CD14-positive monocyte (primary cell): ENCODE results near the gene DRC7. TPM values are rescaled to one million over a fixed set of nuclear protein-coding genes. Genes with fewer than 3 reads are reported as not detected.
"Not testable (repeated sequence)": the region's sequence is repeated elsewhere in the genome, so short reads cannot be mapped to it uniquely, and the experiment has no call there.

Source experiments
- DNase-seq, 3 donors: peaks; one replicate each; pipeline ENCODE4 v3.0.0-alpha.2; 2011 to 2022
- H2AFZ ChIP-seq: 2 replicates; pipeline ENCODE4 v1.6.0; 2012; ENCODE audit warnings: mild to moderate bottlenecking, low read depth, low read length, inconsistent platforms; ENCODE audit not compliant: insufficient read depth, poor library complexity, severe bottlenecking
- H3K27ac ChIP-seq, 2 donors: 1 replicate in 1 of 2; 2 replicates in 1 of 2; pipeline ENCODE4 v1.5.1; 2012 to 2013; ENCODE audit warnings: low read length in 2 of 2, control low read depth in 1 of 2, inconsistent platforms in 1 of 2, low read depth in 1 of 2, mild to moderate bottlenecking in 1 of 2
- H3K27me3 ChIP-seq, 2 donors: one replicate each; pipeline versions ENCODE4 v1.6.0 to v1.6.1; 2011 to 2013; ENCODE audit warnings: low read length in 2 of 2; ENCODE audit not compliant: control insufficient read depth in 2 of 2, insufficient read depth in 2 of 2
- H3K36me3 ChIP-seq, 2 donors: replicated peaks in 1 of 2; 1 replicate in 1 of 2; 2 replicates in 1 of 2; pipeline versions ENCODE4 v1.5.1 to v1.6.1; 2012 to 2013; ENCODE audit warnings: low read length in 2 of 2, control low read depth in 1 of 2, inconsistent platforms in 1 of 2, mild to moderate bottlenecking in 1 of 2; ENCODE audit not compliant: insufficient read depth in 2 of 2, control insufficient read depth in 1 of 2
- H3K4me1 ChIP-seq, 2 donors: 1 replicate in 1 of 2; 2 replicates in 1 of 2; pipeline versions ENCODE4 v1.5.1 to v1.6.1; 2012 to 2013; ENCODE audit warnings: low read length in 2 of 2, control low read depth in 1 of 2, inconsistent platforms in 1 of 2, mild to moderate bottlenecking in 1 of 2, moderate library complexity in 1 of 2; ENCODE audit not compliant: insufficient read depth in 2 of 2, control insufficient read depth in 1 of 2
- H3K4me2 ChIP-seq: replicated peaks from 2 replicates; pipeline ENCODE3; 2012; ENCODE audit warnings: low read length, moderate library complexity, mild to moderate bottlenecking; ENCODE audit not compliant: poor library complexity, severe bottlenecking; ENCODE audit errors: extremely low read depth
- H3K4me3 ChIP-seq, 3 experiments: fragments of 200-600 bp in 1 of 3; sonication (generic) in 1 of 3; replicated peaks in 1 of 3; 1 replicate in 2 of 3; 2 replicates in 1 of 3; pipeline ENCODE4 v1.5.1; 2011 to 2013; ENCODE audit warnings: low read length in 3 of 3, mild to moderate bottlenecking in 3 of 3, control low read depth in 2 of 3, low read depth in 2 of 3, inconsistent platforms in 1 of 3, moderate library complexity in 1 of 3
- H3K79me2 ChIP-seq: 2 replicates; pipeline ENCODE4 v1.6.0; 2012; ENCODE audit warnings: mild to moderate bottlenecking, control low read depth, inconsistent platforms, low read length, moderate library complexity; ENCODE audit not compliant: insufficient read depth
- H3K9ac ChIP-seq: 2 replicates; pipeline ENCODE4 v1.6.0; 2017; ENCODE audit warnings: low read length, mild to moderate bottlenecking; ENCODE audit not compliant: insufficient read depth, poor library complexity, severe bottlenecking
- H3K9me3 ChIP-seq, 2 donors: replicated peaks in 1 of 2; 1 replicate in 1 of 2; 2 replicates in 1 of 2; pipeline versions ENCODE4 v1.5.1 to v1.6.1; 2012 to 2013; ENCODE audit warnings: low read length in 2 of 2, control low read depth in 1 of 2; ENCODE audit not compliant: control insufficient read depth in 1 of 2, insufficient read depth in 1 of 2
- H4K20me1 ChIP-seq: 2 replicates; pipeline ENCODE4 v1.6.0; 2012; ENCODE audit warnings: mild to moderate bottlenecking, low read length, control low read depth, moderate library complexity; ENCODE audit not compliant: insufficient read depth
- H3K27ac Mint-ChIP-seq, 7 donors: one replicate each; pipeline ENCODE4 v1.8.0; 2020; ENCODE audit warnings: mild to moderate bottlenecking in 7 of 7, mixed read lengths in 7 of 7, moderate library complexity in 6 of 7, inconsistent platforms in 2 of 7
- H3K27me3 Mint-ChIP-seq, 3 donors: one replicate each; pipeline ENCODE4 v1.8.0; 2021 to 2022; ENCODE audit warnings: low read depth in 3 of 3, mild to moderate bottlenecking in 3 of 3, mixed read lengths in 3 of 3, moderate library complexity in 3 of 3, inconsistent platforms in 1 of 3
- H3K36me3 Mint-ChIP-seq, 2 donors: one replicate each; pipeline ENCODE4 v1.8.0; 2020; ENCODE audit warnings: mixed read lengths in 2 of 2, inconsistent platforms in 1 of 2, mild to moderate bottlenecking in 1 of 2
- H3K4me1 Mint-ChIP-seq: one replicate; pipeline ENCODE4 v1.8.0; 2020; ENCODE audit warnings: mild to moderate bottlenecking, mixed read lengths
- H3K4me3 Mint-ChIP-seq, 2 donors: one replicate each; pipeline ENCODE4 v1.8.0; 2020; ENCODE audit warnings: mild to moderate bottlenecking in 2 of 2, mixed read lengths in 2 of 2, moderate library complexity in 1 of 2
- H3K9me3 Mint-ChIP-seq, 7 donors: one replicate each; pipeline ENCODE4 v1.8.0; 2020 to 2022; ENCODE audit warnings: mixed read lengths in 7 of 7, mild to moderate bottlenecking in 6 of 7, moderate library complexity in 6 of 7, inconsistent platforms in 2 of 7
- CTCF ChIP-seq: fragments of 200-600 bp; IDR thresholded peaks from one replicate; pipeline ENCODE4 v1.8.0; 2022; ENCODE audit warnings: antibody characterized with exemption, mild to moderate bottlenecking
- WGBS: methylation state at CpG from one replicate; pipeline ENCODE4 v1.1.5; 2013; ENCODE audit warnings: missing lambda C conversion rate; ENCODE audit not compliant: insufficient coverage; 5-methylcytosine and 5-hydroxymethylcytosine counted together
- intact Hi-C, 2 donors: fragments of 100-400 bp; cut with micrococcal nuclease; formaldehyde crosslinking; loops; one replicate each; pipeline versions ENCODE4 v1.15.0 to v1.15.1; 2023
- polyA plus RNA-seq, 3 donors: library from polyadenylated mRNA; depleted of rRNA in 1 of 3; unstranded in 2 of 3; stranded (reverse) in 1 of 3; fragments of 300-500 nt in 2 of 3; fragments of >200 nt in 1 of 3; fragmentation: Illumina TruSeq in 2 of 3; gene quantifications; 1 replicate in 2 of 3; 2 replicates in 1 of 3; pipeline ENCODE4 v1.2.3, GENCODE V29; 2012 to 2021

DRC7 gene
- polyA plus RNA-seq, 3 donors = 0.11 to 0.41 TPM; not detected in 1

- intact Hi-C loops = loop anchor here in 1 of 2 donors (5.0 kb wide), 1 partner anchor 120 kb away; no protein-coding TSS in a partner anchor
- no peaks in the 10 kb centered on the region for H3K36me3 ChIP-seq
- TF ChIP-seq CTCF = no peak
- H3K4me3 Mint-ChIP-seq = no peak overlapping the region
- no peak for DNase-seq
- H3K27ac Mint-ChIP-seq = no peak overlapping the region
- H3K9me3 ChIP-seq = no peaks in the 10 kb centered on the region
- no peaks in the 10 kb centered on the region for H3K79me2 ChIP-seq
- no peak overlapping the region for H3K9ac ChIP-seq
- H4K20me1 ChIP-seq = no peaks in the 10 kb centered on the region
- no peak overlapping the region for H2AFZ ChIP-seq
- no peaks in the 10 kb centered on the region for H3K4me1 Mint-ChIP-seq
- peaks cover 0 to 4% (median 0%) of the 10 kb centered on the region in 7 donors for H3K9me3 Mint-ChIP-seq
- peaks cover 0 to 3% (median 0%) of the 10 kb centered on the region in 3 donors for H3K27me3 Mint-ChIP-seq
- H3K4me3 ChIP-seq = no peak overlapping the region
- H3K4me1 ChIP-seq = no peaks in the 10 kb centered on the region
- H3K36me3 Mint-ChIP-seq = no peaks in the 10 kb centered on the region
- no peak overlapping the region for H3K27ac ChIP-seq
- no peaks in the 10 kb centered on the region for H3K27me3 ChIP-seq
- no peak overlapping the region for H3K4me2 ChIP-seq
- no CpG with 5 or more reads among the region's 3 CpGs for WGBS
Measured at GRCh38 chr16:57711993-57712392, 17.4 kb downstream of the DRC7 start.

- H3K4me3 Mint-ChIP-seq, H3K36me3 Mint-ChIP-seq, H3K27me3 Mint-ChIP-seq, H3K79me2 ChIP-seq, H3K27me3 ChIP-seq, H4K20me1 ChIP-seq, H3K36me3 ChIP-seq, H3K4me1 Mint-ChIP-seq, H3K27ac ChIP-seq, H3K27ac Mint-ChIP-seq, H3K4me1 ChIP-seq, H3K9ac ChIP-seq, H3K9me3 Mint-ChIP-seq, DNase-seq, H3K4me3 ChIP-seq, H3K4me2 ChIP-seq, H2AFZ ChIP-seq, H3K9me3 ChIP-seq: not testable (repeated sequence)
- 40% methylated on average over 1 of the region's 6 CpGs for WGBS
- intact Hi-C loops = loop anchor here in 1 of 2 donors (5.0 kb wide), 1 partner anchor 120 kb away; no protein-coding TSS in a partner anchor
Measured at GRCh38 chr16:57712569-57712968, 18.0 kb downstream of the DRC7 start.
